Endothelial cell of umbilical vein (primary cell): ENCODE measurements around the gene KIF4A.

ENCODE experiments used
- CTCF ChIP-seq, 2 donors: IDR thresholded peaks; 1 replicate in 1 of 2; 2 replicates in 1 of 2; pipeline ENCODE4 v1.5.1; 2011; ENCODE audit warnings: low read length in 2 of 2, mild to moderate bottlenecking in 2 of 2, moderate library complexity in 2 of 2, control low read depth in 1 of 2, inconsistent platforms in 1 of 2, low read depth in 1 of 2; ENCODE audit not compliant: insufficient read depth in 1 of 2; ENCODE audit errors: extremely low read depth in 1 of 2
- EZH2 ChIP-seq: IDR thresholded peaks from 2 replicates; pipeline ENCODE4 v1.6.1; 2012; ENCODE audit warnings: borderline replicate concordance, low read depth, mild to moderate bottlenecking, moderate library complexity, low read length, inconsistent platforms; ENCODE audit not compliant: severe bottlenecking
- JUN ChIP-seq: IDR thresholded peaks from 2 replicates; pipeline ENCODE4 v1.6.1; 2011; ENCODE audit warnings: borderline replicate concordance, low read depth; ENCODE audit not compliant: insufficient read length, insufficient read depth

GRCh38 chrX:70454441-70455365, 164.8 kb downstream of the KIF4A start:
- TF ChIP-seq CTCF (IDR thresholded peaks at IDR 0.05; ENCODE audit: extremely low read depth in 1 of 2, insufficient read depth in 1 of 2, low read depth in 1 of 2, low read length in 2 of 2) (peak; percentile 73 to 82), EZH2 (no peak), JUN (no peak)
